Keratinocyte (primary cell): Measurements from ENCODE around the gene HCN1. TPM values are rescaled to one million over a fixed set of nuclear protein-coding genes. Genes with fewer than 3 reads are reported as not detected.

ENCODE experiments used
- DNase-seq: peaks from one replicate; pipeline ENCODE4 v3.0.0-alpha.2; 2011; ENCODE audit warnings: low read depth, missing footprints, low spot score
- FAIRE-seq: peaks from 2 replicates; lab custom pipeline; 2011; peaks lifted over from hg19 to GRCh38; lab: Jason Lieb, UNC
- H2AFZ ChIP-seq: 2 replicates; pipeline ENCODE4 v1.6.0; 2012; ENCODE audit warnings: low read length, control low read depth, inconsistent platforms; ENCODE audit not compliant: control insufficient read depth
- H3K27ac ChIP-seq: 2 replicates; pipeline ENCODE4 v1.5.1; 2011; ENCODE audit warnings: low read length; ENCODE audit not compliant: control insufficient read depth, insufficient read depth
- H3K27me3 ChIP-seq: 3 replicates; pipeline ENCODE4 v1.6.0; 2011; ENCODE audit warnings: low read length; ENCODE audit not compliant: control insufficient read depth, insufficient read depth; ENCODE audit errors: extremely low read depth
- H3K36me3 ChIP-seq, 2 experiments: 2 replicates in 1 of 2; 3 replicates in 1 of 2; pipeline ENCODE4 v1.5.1; 2011; ENCODE audit warnings: low read length in 2 of 2, mild to moderate bottlenecking in 1 of 2; ENCODE audit not compliant: control insufficient read depth in 2 of 2, insufficient read depth in 2 of 2; ENCODE audit errors: extremely low read depth in 1 of 2
- H3K4me1 ChIP-seq: 3 replicates; pipeline ENCODE4 v1.5.1; 2011; ENCODE audit warnings: low read length; ENCODE audit not compliant: control insufficient read depth, insufficient read depth; ENCODE audit errors: extremely low read depth
- H3K4me2 ChIP-seq: 3 replicates; pipeline ENCODE4 v1.6.0; 2011; ENCODE audit warnings: low read depth, low read length; ENCODE audit not compliant: control insufficient read depth, insufficient read depth; ENCODE audit errors: extremely low read depth
- H3K4me3 ChIP-seq, 3 experiments: fragments of 200-600 bp in 1 of 3; sonication (generic) in 1 of 3; 2 replicates in 2 of 3; 3 replicates in 1 of 3; pipeline ENCODE4 v1.5.1; 2011 to 2016; ENCODE audit warnings: low read length in 3 of 3, mild to moderate bottlenecking in 3 of 3, control low read depth in 2 of 3, inconsistent platforms in 1 of 3, low read depth in 1 of 3, mixed read lengths in 1 of 3, mixed run types in 1 of 3, moderate library complexity in 1 of 3; ENCODE audit not compliant: control insufficient read depth in 2 of 3, insufficient read depth in 2 of 3; ENCODE audit errors: extremely low read depth in 1 of 3
- H3K79me2 ChIP-seq: 2 replicates; pipeline ENCODE4 v1.6.0; 2012; ENCODE audit warnings: low read length; ENCODE audit not compliant: control insufficient read depth, insufficient read depth
- H3K9ac ChIP-seq: 3 replicates; pipeline ENCODE4 v1.6.0; 2011; ENCODE audit warnings: low read length; ENCODE audit not compliant: control insufficient read depth, insufficient read depth; ENCODE audit errors: extremely low read depth
- H3K9me1 ChIP-seq: 3 replicates; pipeline ENCODE4 v1.6.0; 2011; ENCODE audit warnings: low read length; ENCODE audit not compliant: control insufficient read depth, insufficient read depth; ENCODE audit errors: extremely low read depth
- H3K9me3 ChIP-seq: 2 replicates; pipeline ENCODE4 v1.5.1; 2012; ENCODE audit warnings: low read depth, low read length; ENCODE audit not compliant: control insufficient read depth
- H4K20me1 ChIP-seq: 3 replicates; pipeline ENCODE4 v1.6.0; 2011; ENCODE audit warnings: low read length; ENCODE audit not compliant: control insufficient read depth, insufficient read depth; ENCODE audit errors: extremely low read depth
- EZH2 ChIP-seq: IDR thresholded peaks from one replicate; pipeline ENCODE4 v1.6.1; 2012; ENCODE audit warnings: inconsistent platforms, mild to moderate bottlenecking, low read length, moderate library complexity
- dilution Hi-C: fragments of 300-500 bp; cut with MboI; formaldehyde crosslinking; loops from one replicate; pipeline ENCODE4 v1.7.0; 2020; ENCODE audit warnings: low sequenced_read_pairs; ENCODE audit not compliant: extremely low pct_ligation_motif_present
- polyA plus RNA-seq, 5 experiments: library from polyadenylated mRNA; depleted of rRNA in 3 of 5; stranded (reverse) in 3 of 5; stranded (forward) in 1 of 5; unstranded in 1 of 5; fragments of >200 nt; gene quantifications; 1 replicate in 1 of 5; 2 replicates in 3 of 5; 3 replicates in 1 of 5; pipeline versions ENCODE4 v1.2.1 to v1.2.3, GENCODE V29; 2011 to 2012; ENCODE audit warnings: missing spikeins in 2 of 5, low read depth in 1 of 5, low replicate concordance in 1 of 5
- TF ChIP-seq, protein P1 (sequence below), 3 experiments: IDR thresholded peaks in 1 of 3; conservative IDR thresholded peaks in 1 of 3; optimal IDR thresholded peaks in 1 of 3; 2 replicates in 2 of 3; 3 replicates in 1 of 3; pipeline versions ENCODE3 to v1.5.1; 2011; ENCODE audit warnings: low read length in 3 of 3, mild to moderate bottlenecking in 3 of 3, moderate library complexity in 2 of 3, control low read depth in 1 of 3, inconsistent platforms in 1 of 3; ENCODE audit not compliant: insufficient read depth in 2 of 3; ENCODE audit errors: extremely low read depth in 1 of 3

The HCN1 gene
- polyA plus RNA-seq, 1 donor (not counting 4 experiments of a cell fraction or from before 2014, with no cell fraction given) = not detected

DNA sequence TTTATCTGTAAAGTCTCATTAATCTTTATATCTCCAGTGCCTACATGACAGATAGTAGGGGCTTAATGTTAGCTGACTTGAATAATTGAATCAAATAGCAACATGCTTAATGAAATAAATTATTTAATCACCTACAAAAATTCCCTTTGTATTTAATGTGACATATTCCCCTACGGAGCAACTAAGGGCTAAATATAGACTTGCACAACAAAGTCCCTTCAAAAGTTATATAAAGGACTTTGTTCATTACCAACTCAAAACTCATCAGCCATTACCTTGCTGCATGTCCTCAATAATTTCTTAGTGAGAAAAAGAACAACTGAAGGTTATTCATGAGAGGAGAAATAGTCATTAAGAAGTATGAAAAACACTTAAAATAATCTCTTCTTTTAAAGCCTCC lies 424.6 kb downstream of the HCN1 start:
- H2AFZ ChIP-seq = no peak overlapping the region
- dilution Hi-C loops = no loop called here
- no peak for FAIRE-seq

DNA sequence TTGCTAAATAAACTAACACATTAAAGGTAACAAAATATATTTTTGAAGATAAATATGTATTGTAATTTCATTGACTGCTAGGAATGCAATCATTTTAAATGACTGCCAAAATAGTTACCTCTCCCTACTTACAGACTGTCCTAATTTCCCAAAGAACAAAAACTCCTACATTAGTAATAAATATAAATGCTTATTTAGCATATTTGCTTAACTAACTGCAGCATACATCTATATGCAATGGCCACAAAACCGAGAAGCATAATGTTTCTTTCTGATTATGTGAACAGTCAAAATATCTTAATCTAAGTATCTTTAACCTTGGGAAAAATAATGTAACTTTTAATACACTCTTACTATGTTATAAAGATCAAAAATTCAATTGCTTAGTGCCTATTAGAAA lies 431.7 kb downstream of the HCN1 start:
- peaks cover 2% of the 10 kb centered on the region for H3K9me3 ChIP-seq

More for the DNA sequence above, 424.6 kb downstream of the HCN1 start:
- Histone ChIP-seq H3K79me2 (no peaks in the 10 kb centered on the region), H3K27ac (no peak overlapping the region), H3K4me3 (no peak overlapping the region), H3K4me2 (no peak overlapping the region), H3K27me3 (no peaks in the 10 kb centered on the region), H3K36me3 (no peaks in the 10 kb centered on the region), H3K4me1 (no peaks in the 10 kb centered on the region), H3K9me1 (no peaks in the 10 kb centered on the region), H4K20me1 (no peaks in the 10 kb centered on the region), H3K9me3 (no peaks in the 10 kb centered on the region), H3K9ac (no peak overlapping the region)
- TF ChIP-seq, protein P1, sequence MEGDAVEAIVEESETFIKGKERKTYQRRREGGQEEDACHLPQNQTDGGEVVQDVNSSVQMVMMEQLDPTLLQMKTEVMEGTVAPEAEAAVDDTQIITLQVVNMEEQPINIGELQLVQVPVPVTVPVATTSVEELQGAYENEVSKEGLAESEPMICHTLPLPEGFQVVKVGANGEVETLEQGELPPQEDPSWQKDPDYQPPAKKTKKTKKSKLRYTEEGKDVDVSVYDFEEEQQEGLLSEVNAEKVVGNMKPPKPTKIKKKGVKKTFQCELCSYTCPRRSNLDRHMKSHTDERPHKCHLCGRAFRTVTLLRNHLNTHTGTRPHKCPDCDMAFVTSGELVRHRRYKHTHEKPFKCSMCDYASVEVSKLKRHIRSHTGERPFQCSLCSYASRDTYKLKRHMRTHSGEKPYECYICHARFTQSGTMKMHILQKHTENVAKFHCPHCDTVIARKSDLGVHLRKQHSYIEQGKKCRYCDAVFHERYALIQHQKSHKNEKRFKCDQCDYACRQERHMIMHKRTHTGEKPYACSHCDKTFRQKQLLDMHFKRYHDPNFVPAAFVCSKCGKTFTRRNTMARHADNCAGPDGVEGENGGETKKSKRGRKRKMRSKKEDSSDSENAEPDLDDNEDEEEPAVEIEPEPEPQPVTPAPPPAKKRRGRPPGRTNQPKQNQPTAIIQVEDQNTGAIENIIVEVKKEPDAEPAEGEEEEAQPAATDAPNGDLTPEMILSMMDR (optimal IDR thresholded peaks at IDR 0.05 in 1 of 3, IDR thresholded peaks at IDR 0.05 in 1 of 3, conservative IDR thresholded peaks at IDR 0.05 in 1 of 3; ENCODE audit: extremely low read depth in 1 of 3, insufficient read depth in 2 of 3, low read length in 3 of 3) = no peak
- TF ChIP-seq EZH2 = no peak
- no peak for DNase-seq

More for the DNA sequence above, 431.7 kb downstream of the HCN1 start:
- no peaks in the 10 kb centered on the region for H3K27me3 ChIP-seq
- H3K4me2 ChIP-seq = no peak overlapping the region
- no peak overlapping the region for H3K4me3 ChIP-seq
- DNase-seq (no peak), FAIRE-seq (no peak)
- no peak overlapping the region for H3K27ac ChIP-seq
- dilution Hi-C loops = no loop called here
- H3K9me1 ChIP-seq = no peaks in the 10 kb centered on the region
- H3K4me1 ChIP-seq = no peaks in the 10 kb centered on the region
- H3K79me2 ChIP-seq = no peaks in the 10 kb centered on the region
- no peak overlapping the region for H2AFZ ChIP-seq
- TF ChIP-seq, protein P1 (optimal IDR thresholded peaks at IDR 0.05 in 1 of 3, IDR thresholded peaks at IDR 0.05 in 1 of 3, conservative IDR thresholded peaks at IDR 0.05 in 1 of 3; ENCODE audit: extremely low read depth in 1 of 3, insufficient read depth in 2 of 3, low read length in 3 of 3) = no peak
- H4K20me1 ChIP-seq = no peaks in the 10 kb centered on the region
- no peak overlapping the region for H3K9ac ChIP-seq
- H3K36me3 ChIP-seq = no peaks in the 10 kb centered on the region
